Endodermal cell (in vitro differentiated cells): ENCODE data around the gene SOS1. TPM values are rescaled to one million over a fixed set of nuclear protein-coding genes. Genes with fewer than 3 reads are reported as not detected.
"Not testable (repeated sequence)": the region's sequence is repeated elsewhere in the genome, so short reads cannot be mapped to it uniquely, and the experiment has no call there.

Experiments
- DNase-seq: peaks from one replicate; pipeline ENCODE4 v3.0.0-alpha.2; 2017
- H3K27ac ChIP-seq: 2 replicates; pipeline ENCODE4 v1.5.1; 2013; ENCODE audit warnings: mild to moderate bottlenecking, low read depth, low read length, moderate library complexity
- H3K27me3 ChIP-seq: 2 replicates; pipeline ENCODE4 v1.6.1; 2013; ENCODE audit warnings: mild to moderate bottlenecking, low read length, moderate library complexity; ENCODE audit not compliant: insufficient read depth, control insufficient read depth, poor library complexity, severe bottlenecking
- H3K36me3 ChIP-seq: 2 replicates; pipeline ENCODE4 v1.7.0; 2013; ENCODE audit warnings: mild to moderate bottlenecking, low read length, moderate library complexity; ENCODE audit not compliant: control insufficient read depth, insufficient read depth
- H3K4me1 ChIP-seq: one replicate; pipeline ENCODE4 v1.7.0; 2013; ENCODE audit warnings: low read length; ENCODE audit not compliant: control insufficient read depth, insufficient read depth
- H3K4me3 ChIP-seq: 2 replicates; pipeline ENCODE4 v1.5.1; 2013; ENCODE audit warnings: mild to moderate bottlenecking, low read length, moderate library complexity
- H3K9ac ChIP-seq: 2 replicates; pipeline ENCODE4 v1.6.1; 2013; ENCODE audit warnings: mild to moderate bottlenecking, low read length, moderate library complexity; ENCODE audit not compliant: poor library complexity, severe bottlenecking; ENCODE audit errors: extremely low read depth
- H3K9me3 ChIP-seq: 2 replicates; pipeline ENCODE4 v1.6.1; 2013; ENCODE audit warnings: mild to moderate bottlenecking, low read length, moderate library complexity; ENCODE audit not compliant: control insufficient read depth
- H3K27ac Mint-ChIP-seq: 2 replicates; pipeline ENCODE4 v1.8.0; 2020; ENCODE audit warnings: mixed read lengths
- H3K27me3 Mint-ChIP-seq: 2 replicates; pipeline ENCODE4 v1.8.0; 2021; ENCODE audit warnings: mild to moderate bottlenecking, mixed read lengths; ENCODE audit not compliant: insufficient read depth
- H3K36me3 Mint-ChIP-seq: 2 replicates; pipeline ENCODE4 v1.8.0; 2020; ENCODE audit warnings: low read depth, mixed read lengths
- H3K4me1 Mint-ChIP-seq: 2 replicates; pipeline ENCODE4 v1.8.0; 2020; ENCODE audit warnings: mixed read lengths
- H3K4me3 Mint-ChIP-seq: 2 replicates; pipeline ENCODE4 v1.8.0; 2020; ENCODE audit warnings: mild to moderate bottlenecking, moderate library complexity, mixed read lengths
- H3K9me3 Mint-ChIP-seq: 2 replicates; pipeline ENCODE4 v1.8.0; 2020; ENCODE audit warnings: mild to moderate bottlenecking, mixed read lengths
- WGBS, 2 experiments: methylation state at CpG; one replicate each; pipeline versions ENCODE4 v1.1.5 to v1.1.7; 2013; ENCODE audit warnings: missing lambda C conversion rate in 2 of 2, mixed read lengths in 1 of 2; ENCODE audit not compliant: insufficient coverage in 1 of 2, insufficient read length in 1 of 2; 5-methylcytosine and 5-hydroxymethylcytosine counted together
- total RNA-seq, 2 donors: library from RNA; stranded (reverse); fragmentation: NEBNext Ultra II Directional in 1 of 2; extraction: Animal tissue kit (Norgen Biotek cat#: 25700) in 1 of 2; gene quantifications; 2 replicates in 1 of 2; 3 replicates in 1 of 2; pipeline ENCODE4 v1.2.1, GENCODE V29; 2021
- TF ChIP-seq, protein P1 (sequence below): fragments of 200-600 bp; sonication (generic); conservative IDR thresholded peaks from 2 replicates; pipeline ENCODE4 v1.5.0; 2021; ENCODE audit warnings: antibody characterized with exemption, mild to moderate bottlenecking

SOS1 gene
- total RNA-seq, 2 donors from 2014 or later: 34.0 to 39.0 TPM

DNA sequence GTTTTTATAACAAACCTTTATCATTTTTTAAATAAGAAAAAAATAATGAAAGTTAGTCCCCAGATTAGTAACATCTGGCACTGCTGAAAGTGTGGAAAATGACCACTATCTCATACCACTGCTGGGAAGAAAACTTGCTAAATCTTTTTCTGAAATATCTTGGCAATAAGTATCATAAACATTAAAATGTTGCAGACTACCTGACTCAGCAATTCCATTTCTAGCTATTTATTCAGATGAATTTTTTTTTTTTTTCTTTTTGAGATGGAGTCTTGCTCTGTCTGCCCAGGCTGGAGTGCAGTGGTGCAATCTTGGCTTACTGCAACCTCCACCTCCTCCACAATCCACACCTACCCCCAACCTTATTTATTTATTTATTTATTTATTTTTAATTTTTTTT lies 35.3 kb upstream of the SOS1 start:
- no peak overlapping the region for H3K27ac ChIP-seq
- H3K36me3 Mint-ChIP-seq: no peaks in the 10 kb centered on the region
- no peak overlapping the region for H3K4me3 Mint-ChIP-seq
- no peaks in the 10 kb centered on the region for H3K27me3 ChIP-seq
- H3K27me3 Mint-ChIP-seq: no peaks in the 10 kb centered on the region
- no peak overlapping the region for H3K9ac ChIP-seq
- no peak for DNase-seq
- H3K4me1 Mint-ChIP-seq: peaks cover 9% of the 10 kb centered on the region
- no peaks in the 10 kb centered on the region for H3K9me3 Mint-ChIP-seq
- no peak overlapping the region for H3K27ac Mint-ChIP-seq
- TF ChIP-seq, protein P1, sequence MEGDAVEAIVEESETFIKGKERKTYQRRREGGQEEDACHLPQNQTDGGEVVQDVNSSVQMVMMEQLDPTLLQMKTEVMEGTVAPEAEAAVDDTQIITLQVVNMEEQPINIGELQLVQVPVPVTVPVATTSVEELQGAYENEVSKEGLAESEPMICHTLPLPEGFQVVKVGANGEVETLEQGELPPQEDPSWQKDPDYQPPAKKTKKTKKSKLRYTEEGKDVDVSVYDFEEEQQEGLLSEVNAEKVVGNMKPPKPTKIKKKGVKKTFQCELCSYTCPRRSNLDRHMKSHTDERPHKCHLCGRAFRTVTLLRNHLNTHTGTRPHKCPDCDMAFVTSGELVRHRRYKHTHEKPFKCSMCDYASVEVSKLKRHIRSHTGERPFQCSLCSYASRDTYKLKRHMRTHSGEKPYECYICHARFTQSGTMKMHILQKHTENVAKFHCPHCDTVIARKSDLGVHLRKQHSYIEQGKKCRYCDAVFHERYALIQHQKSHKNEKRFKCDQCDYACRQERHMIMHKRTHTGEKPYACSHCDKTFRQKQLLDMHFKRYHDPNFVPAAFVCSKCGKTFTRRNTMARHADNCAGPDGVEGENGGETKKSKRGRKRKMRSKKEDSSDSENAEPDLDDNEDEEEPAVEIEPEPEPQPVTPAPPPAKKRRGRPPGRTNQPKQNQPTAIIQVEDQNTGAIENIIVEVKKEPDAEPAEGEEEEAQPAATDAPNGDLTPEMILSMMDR: no peak
- H3K4me1 ChIP-seq: no peaks in the 10 kb centered on the region
- H3K4me3 ChIP-seq: no peak overlapping the region
- no peaks in the 10 kb centered on the region for H3K9me3 ChIP-seq
- no peaks in the 10 kb centered on the region for H3K36me3 ChIP-seq

DNA sequence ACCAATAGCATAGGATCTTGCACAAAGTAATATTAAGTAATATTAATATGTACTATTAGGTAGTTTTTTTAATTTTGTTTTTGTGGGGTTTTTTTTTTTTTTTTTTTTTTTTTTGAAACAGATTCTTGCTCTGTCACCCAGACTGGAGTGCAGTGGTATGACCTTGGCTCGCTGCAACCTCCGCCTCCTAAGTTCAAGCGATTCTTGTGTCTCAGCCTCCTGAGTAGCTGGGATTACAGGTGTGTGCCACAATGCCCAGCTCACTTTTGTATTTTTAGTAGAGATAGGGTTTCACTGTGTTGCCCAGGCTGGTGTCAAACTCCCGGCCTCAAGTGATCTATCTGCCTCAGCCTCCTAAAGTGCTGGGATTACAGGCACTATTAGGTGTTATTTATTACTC lies 34.7 kb upstream of the SOS1 start:
- not testable (repeated sequence) for H3K27ac Mint-ChIP-seq, H3K4me1 Mint-ChIP-seq, H3K27me3 ChIP-seq, H3K9me3 ChIP-seq, H3K4me3 ChIP-seq, H3K4me3 Mint-ChIP-seq, H3K4me1 ChIP-seq, DNase-seq, H3K36me3 Mint-ChIP-seq, H3K27ac ChIP-seq, H3K9me3 Mint-ChIP-seq, H3K27me3 Mint-ChIP-seq, H3K36me3 ChIP-seq, H3K9ac ChIP-seq
- WGBS, 2 experiments: 93 to 95% methylated on average over 3 to 4 of the region's 4 CpGs

DNA sequence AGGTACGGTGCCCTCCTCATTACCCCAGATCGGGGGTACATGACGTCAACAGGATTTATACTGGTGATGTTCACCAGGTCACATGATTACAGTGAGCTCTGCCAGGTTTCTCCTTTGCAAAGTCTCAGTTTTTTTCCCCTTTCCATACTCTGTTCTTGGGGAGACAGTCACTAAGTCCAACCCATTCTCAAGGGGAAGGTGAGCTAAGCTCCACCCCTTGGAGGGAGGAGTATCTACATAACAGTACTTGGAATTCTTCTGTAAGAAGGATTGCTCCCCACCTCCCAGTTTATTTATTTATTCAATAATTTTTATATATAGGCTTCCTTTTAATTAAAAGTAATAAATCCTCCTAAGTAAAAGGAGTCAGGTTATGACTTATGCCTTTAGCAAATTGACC lies 34.1 kb upstream of the SOS1 start:
- DNase-seq: no peak
- H3K4me3 ChIP-seq: no peak overlapping the region
- WGBS, 2 experiments: 93% methylated on average over 3 of the region's 3 CpGs; no CpG with 5 or more reads in 1 of the 2 experiments

DNA sequence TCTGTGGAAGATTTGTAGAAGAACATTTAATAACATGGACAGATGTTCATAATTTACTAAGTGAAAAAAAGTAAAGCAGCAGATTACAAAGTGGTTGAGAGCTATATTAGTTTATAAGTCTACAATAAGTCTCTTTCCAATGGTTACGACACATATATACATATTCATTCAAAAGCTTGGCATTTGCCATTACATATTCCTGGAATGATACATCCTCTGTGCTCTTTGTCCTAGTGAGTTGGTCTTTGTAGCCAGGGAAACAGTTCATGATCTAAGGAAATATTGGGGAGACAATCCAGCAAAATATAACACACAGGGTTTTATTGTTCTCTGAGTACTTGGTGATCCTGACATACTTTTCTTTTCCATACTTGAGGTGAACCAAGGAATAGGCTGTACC lies 32.5 kb upstream of the SOS1 start:
- TF ChIP-seq, protein P1: no peak
- H3K27me3 ChIP-seq: no peaks in the 10 kb centered on the region
- no peak overlapping the region for H3K4me3 ChIP-seq
- DNase-seq: no peak
- no peak overlapping the region for H3K27ac Mint-ChIP-seq
- no peaks in the 10 kb centered on the region for H3K4me1 Mint-ChIP-seq
- H3K9ac ChIP-seq: no peak overlapping the region
- H3K27ac ChIP-seq: no peak overlapping the region
- H3K27me3 Mint-ChIP-seq: no peaks in the 10 kb centered on the region
- H3K4me1 ChIP-seq: no peaks in the 10 kb centered on the region
- no peaks in the 10 kb centered on the region for H3K36me3 Mint-ChIP-seq
- 100% methylated on average over 1 of the region's 1 CpG; no CpG with 5 or more reads in 1 of the 2 experiments for WGBS, 2 experiments
- no peaks in the 10 kb centered on the region for H3K36me3 ChIP-seq
- no peak overlapping the region for H3K4me3 Mint-ChIP-seq
- no peaks in the 10 kb centered on the region for H3K9me3 Mint-ChIP-seq
- no peaks in the 10 kb centered on the region for H3K9me3 ChIP-seq

More for the DNA sequence above, 34.1 kb upstream of the SOS1 start:
- H3K27me3 Mint-ChIP-seq: no peaks in the 10 kb centered on the region
- H3K4me1 Mint-ChIP-seq: peaks cover under 1% of the 10 kb centered on the region
- H3K27ac Mint-ChIP-seq: no peak overlapping the region
- H3K9me3 ChIP-seq: no peaks in the 10 kb centered on the region
- TF ChIP-seq, protein P1: no peak
- no peaks in the 10 kb centered on the region for H3K36me3 ChIP-seq
- H3K27ac ChIP-seq: no peak overlapping the region
- no peaks in the 10 kb centered on the region for H3K36me3 Mint-ChIP-seq
- H3K9ac ChIP-seq: no peak overlapping the region
- H3K9me3 Mint-ChIP-seq: no peaks in the 10 kb centered on the region
- H3K4me1 ChIP-seq: no peaks in the 10 kb centered on the region
- no peaks in the 10 kb centered on the region for H3K27me3 ChIP-seq
- H3K4me3 Mint-ChIP-seq: no peak overlapping the region
